ENCODE results near the gene MPPE1. TPM values are rescaled to one million over a fixed set of nuclear protein-coding genes. Genes with fewer than 3 reads are reported as not detected.
A peak's percentile ranks its signal among the peaks of the same experiment; 100 is the strongest.

Gene MPPE1
- total and polyA plus RNA-seq, 4 donors, result 41.3 to 71.4 (median 44.0) TPM

DNA sequence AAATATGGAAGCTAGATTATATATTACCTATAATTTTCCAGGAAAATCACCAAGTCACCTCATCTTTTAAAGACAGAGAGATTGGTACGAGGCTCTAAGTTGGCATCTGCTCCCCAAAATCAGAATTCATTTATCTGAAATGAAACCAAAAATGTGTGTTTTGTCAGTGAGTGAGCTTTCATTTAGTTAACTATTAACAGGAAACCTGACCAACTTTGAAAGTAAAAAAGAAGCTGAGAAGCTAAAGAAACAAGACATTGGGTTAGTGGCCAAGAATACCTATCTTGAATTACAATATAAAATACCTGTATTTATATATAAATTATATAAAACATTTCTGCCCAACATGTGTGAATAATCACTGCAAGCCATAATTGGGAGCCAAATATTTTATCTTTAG, 1.9 kb downstream of the MPPE1 start:
- DNase-seq (no peak), ATAC-seq (ENCODE audit: insufficient read depth, low FRiP score) (no peak)
- Histone ChIP-seq H3K36me3 (ENCODE audit: control insufficient read depth in 4 of 4, insufficient read depth in 4 of 4, low read length in 4 of 4) (peaks cover 0 to 11% (median 0%) of the 10 kb centered on the region in 4 donors), H3K9ac (ENCODE audit: insufficient read depth in 1 of 2, low read length in 2 of 2) (no peak overlapping the region), H3K27ac (ENCODE audit: low read depth in 1 of 2, low read length in 1 of 2) (no peak overlapping the region), H3K9me3 (ENCODE audit: control insufficient read depth in 4 of 4, insufficient read depth in 3 of 4, low read length in 3 of 4) (no peaks in the 10 kb centered on the region), H3K4me3 (no peak overlapping the region), H3K27me3 (ENCODE audit: control insufficient read depth in 3 of 3, insufficient read depth in 3 of 3, low read length in 2 of 3) (no peaks in the 10 kb centered on the region), H3K4me1 (ENCODE audit: control insufficient read depth in 5 of 5, insufficient read depth in 5 of 5, low read length in 5 of 5) (peaks cover 4 to 19% (median 6%) of the 10 kb centered on the region in 5 donors)
- 84 to 94% methylated on average over 1 of the region's 1 CpG for WGBS, 2 donors
- TF ChIP-seq, protein P1, sequence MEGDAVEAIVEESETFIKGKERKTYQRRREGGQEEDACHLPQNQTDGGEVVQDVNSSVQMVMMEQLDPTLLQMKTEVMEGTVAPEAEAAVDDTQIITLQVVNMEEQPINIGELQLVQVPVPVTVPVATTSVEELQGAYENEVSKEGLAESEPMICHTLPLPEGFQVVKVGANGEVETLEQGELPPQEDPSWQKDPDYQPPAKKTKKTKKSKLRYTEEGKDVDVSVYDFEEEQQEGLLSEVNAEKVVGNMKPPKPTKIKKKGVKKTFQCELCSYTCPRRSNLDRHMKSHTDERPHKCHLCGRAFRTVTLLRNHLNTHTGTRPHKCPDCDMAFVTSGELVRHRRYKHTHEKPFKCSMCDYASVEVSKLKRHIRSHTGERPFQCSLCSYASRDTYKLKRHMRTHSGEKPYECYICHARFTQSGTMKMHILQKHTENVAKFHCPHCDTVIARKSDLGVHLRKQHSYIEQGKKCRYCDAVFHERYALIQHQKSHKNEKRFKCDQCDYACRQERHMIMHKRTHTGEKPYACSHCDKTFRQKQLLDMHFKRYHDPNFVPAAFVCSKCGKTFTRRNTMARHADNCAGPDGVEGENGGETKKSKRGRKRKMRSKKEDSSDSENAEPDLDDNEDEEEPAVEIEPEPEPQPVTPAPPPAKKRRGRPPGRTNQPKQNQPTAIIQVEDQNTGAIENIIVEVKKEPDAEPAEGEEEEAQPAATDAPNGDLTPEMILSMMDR (IDR thresholded peaks at IDR 0.05; ENCODE audit: control extremely low read depth, extremely low read depth), result no peak

DNA sequence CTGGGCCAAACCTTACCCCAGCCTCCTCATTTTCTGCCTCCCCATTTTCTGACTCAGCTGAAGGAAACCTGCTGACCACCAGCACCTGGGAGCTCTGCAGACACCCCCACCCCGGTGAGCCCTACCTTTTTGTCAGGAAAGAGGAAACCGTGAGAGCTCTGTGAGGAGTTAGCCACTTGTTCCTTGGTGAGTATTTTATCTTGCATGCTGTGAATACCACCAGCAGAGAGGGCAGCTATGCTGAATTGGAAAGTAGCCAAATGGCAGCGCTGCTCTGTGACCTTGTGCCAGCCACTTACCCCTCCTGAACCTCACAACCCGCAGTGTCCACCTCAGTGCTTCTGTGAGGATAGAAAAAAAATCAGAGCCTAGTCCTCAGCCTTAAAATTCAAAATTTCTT, 2.5 kb downstream of the MPPE1 start:
- no peak for DNase-seq
- Histone ChIP-seq H3K27ac (ENCODE audit: low read depth in 1 of 2, low read length in 1 of 2) (no peak overlapping the region), H3K4me3 (no peak overlapping the region), H3K9me3 (ENCODE audit: control insufficient read depth in 4 of 4, insufficient read depth in 3 of 4, low read length in 3 of 4) (no peaks in the 10 kb centered on the region), H3K36me3 (ENCODE audit: control insufficient read depth in 4 of 4, insufficient read depth in 4 of 4, low read length in 4 of 4) (peaks cover 0 to 11% (median 0%) of the 10 kb centered on the region in 4 donors), H3K27me3 (ENCODE audit: control insufficient read depth in 3 of 3, insufficient read depth in 3 of 3, low read length in 2 of 3) (no peaks in the 10 kb centered on the region), H3K4me1 (ENCODE audit: control insufficient read depth in 5 of 5, insufficient read depth in 5 of 5, low read length in 5 of 5) (peaks cover 4 to 19% (median 6%) of the 10 kb centered on the region in 5 donors), H3K9ac (ENCODE audit: insufficient read depth in 1 of 2, low read length in 2 of 2) (no peak overlapping the region)
- no peak for ATAC-seq (ENCODE audit: insufficient read depth, low FRiP score)
- WGBS, 2 donors, result 71 to 76% methylated on average over 4 of the region's 4 CpGs
- TF ChIP-seq, protein P1 (IDR thresholded peaks at IDR 0.05; ENCODE audit: control extremely low read depth, extremely low read depth), result no peak

DNA sequence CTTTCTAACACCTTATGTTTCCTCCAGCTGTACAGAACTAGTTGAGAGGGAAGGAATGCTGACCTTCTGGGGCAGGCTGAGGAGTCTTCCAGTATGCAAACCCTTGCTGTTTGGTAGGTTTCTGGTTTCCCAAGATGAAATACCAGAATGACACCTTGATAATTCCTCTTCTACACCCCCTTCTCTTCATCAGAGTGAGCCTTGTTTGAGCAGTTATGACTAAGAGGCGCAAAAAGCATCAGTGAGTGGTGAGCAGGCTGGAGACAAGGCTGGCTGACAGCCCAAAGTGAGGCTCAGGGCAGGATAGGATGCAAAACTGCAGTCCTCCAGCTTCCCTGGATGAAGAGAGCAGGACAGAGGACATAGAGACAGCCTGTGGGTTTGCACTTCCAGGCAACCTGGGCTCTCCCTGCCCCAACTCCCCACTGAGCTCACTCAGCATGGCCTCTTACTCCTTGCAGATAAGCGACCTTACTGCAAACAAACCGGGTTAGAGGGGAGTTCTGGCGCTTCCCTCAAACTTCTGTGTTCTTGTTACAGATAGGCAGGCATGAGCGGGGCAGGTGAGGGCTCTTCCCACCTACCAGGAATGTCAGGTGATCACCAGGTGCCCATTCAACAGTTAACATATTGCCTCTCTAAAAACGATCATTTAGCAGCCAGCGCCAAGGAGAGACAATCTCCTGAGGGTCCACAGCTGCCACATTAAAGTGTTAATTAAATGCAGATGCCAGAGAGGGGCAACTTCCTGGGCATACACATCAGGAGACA, 5.4 kb downstream of the MPPE1 start:
- WGBS, 2 donors, result 69 to 80% methylated on average over 7 of the region's 7 CpGs
- TF ChIP-seq, protein P1 (IDR thresholded peaks at IDR 0.05; ENCODE audit: control extremely low read depth, extremely low read depth), result no peak
- H3K4me1 ChIP-seq (ENCODE audit: control insufficient read depth in 5 of 5, insufficient read depth in 5 of 5, low read length in 5 of 5), result peaks cover 4 to 14% (median 6%) of the 10 kb centered on the region in 5 donors
- no peak overlapping the region for H3K4me3 ChIP-seq
- DNase-seq, result no peak
- no peaks in the 10 kb centered on the region for H3K27me3 ChIP-seq (ENCODE audit: control insufficient read depth in 3 of 3, insufficient read depth in 3 of 3, low read length in 2 of 3)
- peaks cover 0 to 14% (median 1%) of the 10 kb centered on the region in 4 donors for H3K36me3 ChIP-seq (ENCODE audit: control insufficient read depth in 4 of 4, insufficient read depth in 4 of 4, low read length in 4 of 4)
- peak overlapping the region in 1 of 2 donors; percentile 17 for H3K27ac ChIP-seq (ENCODE audit: low read depth in 1 of 2, low read length in 1 of 2)
- H3K9ac ChIP-seq (ENCODE audit: insufficient read depth in 1 of 2, low read length in 2 of 2), result no peak overlapping the region
- ATAC-seq (ENCODE audit: insufficient read depth, low FRiP score), result peak; percentile 53
- H3K9me3 ChIP-seq (ENCODE audit: control insufficient read depth in 4 of 4, insufficient read depth in 3 of 4, low read length in 3 of 4), result no peaks in the 10 kb centered on the region
